K562 (cell line): ENCODE data around the gene PLTP. TPM values are rescaled to one million over a fixed set of nuclear protein-coding genes. Genes with fewer than 3 reads are reported as not detected.

Source experiments
- ATAC-seq: fragments of 200-7000 bp; cut with Tn5 transposase; 3 replicates; pipeline ENCODE4 v1.9.1; 2020; ENCODE audit warnings: moderate library complexity
- BruUV-seq: library from RNA; stranded (reverse); fragments of 400-500 nt; replicated peaks from 2 replicates; lab custom pipeline; 2021; lab: Mats Ljungman, UMichigan
- CTCF ChIA-PET: fragments of 300-600 bp; formaldehyde crosslinking; extraction: SDS; loops from one replicate; lab custom pipeline; 2021; ENCODE audit warnings: low intra/inter-chr PET ratio; lab: Yijun Ruan, JAX
- POLR2A ChIA-PET: fragments of 300-600, 350-650 bp; sonication (Branson Sonifier 250); formaldehyde crosslinking; extraction: SDS; loops from one replicate; lab custom pipeline; 2021; ENCODE audit warnings: antibody characterized with exemption, inconsistent platforms; lab: Yijun Ruan, JAX
- DNase-seq, 4 experiments: peaks; one replicate each; pipeline versions ENCODE4 v3.0.0 to v3.0.0-alpha.2; 2011 to 2018; ENCODE audit warnings: low spot score in 3 of 4, mixed read lengths in 3 of 4; ENCODE audit errors: extremely low read depth in 1 of 4
- FAIRE-seq: peaks from 2 replicates; lab custom pipeline; 2011; peaks lifted over from hg19 to GRCh38; lab: Jason Lieb, UNC
- H2AFZ ChIP-seq: 2 replicates; pipeline ENCODE4 v1.6.0; 2011; ENCODE audit warnings: low read depth, low read length, control low read depth, inconsistent platforms
- H3K27ac ChIP-seq: fragments of 200-600 bp; 3 replicates; pipeline ENCODE4 v1.8.0; 2011; ENCODE audit warnings: low read depth, mild to moderate bottlenecking, control low read depth, inconsistent platforms, low read length, moderate library complexity, mixed read lengths; ENCODE audit errors: extremely low read depth
- H3K27me3 ChIP-seq, 2 experiments: fragments of 300-600 bp in 1 of 2; 2 replicates in 1 of 2; 3 replicates in 1 of 2; pipeline versions ENCODE4 v1.6.0 to v1.8.0; 2011; ENCODE audit warnings: inconsistent platforms in 2 of 2, low read length in 2 of 2, mild to moderate bottlenecking in 1 of 2, mixed read lengths in 1 of 2, moderate library complexity in 1 of 2; ENCODE audit not compliant: control insufficient read depth in 2 of 2, insufficient read depth in 2 of 2
- H3K36me3 ChIP-seq: fragments of 300-600 bp; 3 replicates; pipeline ENCODE4 v1.8.0; 2011; ENCODE audit warnings: mild to moderate bottlenecking, low read length, inconsistent platforms; ENCODE audit not compliant: control insufficient read depth, insufficient read depth
- H3K4me1 ChIP-seq, 2 experiments: fragments of 200-600 bp in 1 of 2; replicated peaks in 1 of 2; 2 replicates in 1 of 2; 3 replicates in 1 of 2; pipeline versions ENCODE4 v1.5.1 to v1.8.0; 2011; ENCODE audit warnings: inconsistent platforms in 2 of 2, low read length in 2 of 2, mild to moderate bottlenecking in 1 of 2, mixed read lengths in 1 of 2, moderate library complexity in 1 of 2; ENCODE audit not compliant: control insufficient read depth in 2 of 2, insufficient read depth in 2 of 2
- H3K4me2 ChIP-seq: 2 replicates; pipeline ENCODE4 v1.6.1; 2011; ENCODE audit warnings: low read length, control low read depth, inconsistent platforms, mixed read lengths; ENCODE audit not compliant: insufficient read depth
- H3K4me3 ChIP-seq: fragments of 200-600 bp; sonication (generic), shearing (Covaris generic); 2 replicates; pipeline ENCODE4 v1.5.1; 2016; ENCODE audit warnings: control low read depth, inconsistent platforms
- H3K79me2 ChIP-seq: fragments of 200-600 bp; 3 replicates; pipeline ENCODE4 v1.8.0; 2011; ENCODE audit warnings: low read length, inconsistent platforms; ENCODE audit not compliant: control insufficient read depth, insufficient read depth
- H3K9ac ChIP-seq, 2 experiments: 2 replicates each; pipeline versions ENCODE4 v1.6.0 to v1.6.1; 2011; ENCODE audit warnings: low read depth in 2 of 2, low read length in 2 of 2, control low read depth in 1 of 2, inconsistent platforms in 1 of 2, mild to moderate bottlenecking in 1 of 2, mixed read lengths in 1 of 2; ENCODE audit not compliant: insufficient read depth in 1 of 2
- H3K9me1 ChIP-seq: one replicate; pipeline ENCODE4 v1.6.0; 2011; ENCODE audit warnings: inconsistent platforms, mild to moderate bottlenecking, low read length, moderate library complexity; ENCODE audit not compliant: control insufficient read depth, insufficient read depth
- H3K9me3 ChIP-seq: replicated peaks from 2 replicates; pipeline ENCODE4 v1.5.1; 2011; ENCODE audit warnings: low read depth, low read length, inconsistent platforms; ENCODE audit not compliant: control insufficient read depth, insufficient read depth
- H4K20me1 ChIP-seq: replicated peaks from 2 replicates; pipeline ENCODE4 v1.6.1; 2011; ENCODE audit warnings: low read length, inconsistent platforms, mixed read lengths; ENCODE audit not compliant: control insufficient read depth, insufficient read depth
- BCL6 ChIP-seq: fragments of 250-450 bp; sonication (Bioruptor Pico); IDR thresholded peaks from 2 replicates; pipeline ENCODE4 v1.4.0; 2020
- C11orf30 ChIP-seq: fragments of 450-650 bp; IDR thresholded peaks from 2 replicates; pipeline ENCODE4 v1.6.1; 2016; ENCODE audit warnings: low read depth, mild to moderate bottlenecking
- CBX5 ChIP-seq: IDR thresholded peaks from 2 replicates; pipeline ENCODE4 v1.6.1; 2014; ENCODE audit warnings: low read depth, borderline replicate concordance
- CGGBP1 ChIP-seq: fragments of 250-450 bp; sonication (Bioruptor Pico); IDR thresholded peaks from 2 replicates; pipeline ENCODE4 v1.9.0; 2021; ENCODE audit warnings: mild to moderate bottlenecking
- ID3 ChIP-seq, 2 experiments: fragments of 250-450 bp in 1 of 2; fragments of 450-650 bp in 1 of 2; sonication (Bioruptor Pico) in 1 of 2; IDR thresholded peaks; 2 replicates each; pipeline versions ENCODE4 v1.6.1 to v1.8.0; 2016 to 2021; ENCODE audit warnings: mild to moderate bottlenecking in 2 of 2, moderate library complexity in 2 of 2, missing compliant biosample characterization in 1 of 2, missing genetic modification characterization in 1 of 2
- KAT2B ChIP-seq: IDR thresholded peaks from one replicate; pipeline ENCODE4 v1.6.1; 2012; ENCODE audit warnings: low read depth, mild to moderate bottlenecking, control low read depth, inconsistent platforms, low read length, moderate library complexity
- KDM2B ChIP-seq: fragments of 250-450 bp; sonication (Bioruptor Pico); IDR thresholded peaks from 2 replicates; pipeline ENCODE4 v1.8.0; 2021; ENCODE audit warnings: mild to moderate bottlenecking, moderate library complexity
- MAFF ChIP-seq: IDR thresholded peaks from 2 replicates; pipeline ENCODE4 v1.6.1; 2012; ENCODE audit warnings: low read length, improper control_type of control experiment
- MAFG ChIP-seq: fragments of 450-650 bp; conservative IDR thresholded peaks from 2 replicates; pipeline ENCODE4 v1.6.1; 2016; ENCODE audit warnings: missing genetic modification characterization, missing compliant biosample characterization
- MAFK ChIP-seq: IDR thresholded peaks from 2 replicates; pipeline ENCODE4 v1.6.1; 2011; ENCODE audit warnings: low read length, improper control_type of control experiment
- MEF2D ChIP-seq: conservative IDR thresholded peaks from 2 replicates; pipeline ENCODE4 v1.6.1; 2016; ENCODE audit warnings: low read depth, missing genetic modification characterization, missing compliant biosample characterization
- RFX5 ChIP-seq: IDR thresholded peaks from 2 replicates; pipeline ENCODE4 v1.6.1; 2011; ENCODE audit warnings: low read depth, mild to moderate bottlenecking, improper control_type of control experiment, low read length
- SETDB1 ChIP-seq: IDR thresholded peaks from one replicate; pipeline ENCODE4 v1.6.1; 2012; ENCODE audit warnings: low read length, control low read depth, inconsistent platforms
- SMARCA4 ChIP-seq: fragments of 450-650 bp; IDR thresholded peaks from 2 replicates; pipeline ENCODE4 v1.6.1; 2016
- SP1 ChIP-seq: sonication (generic); formaldehyde crosslinking; IDR thresholded peaks from 2 replicates; pipeline ENCODE4 v1.8.1; 2022; ENCODE audit warnings: mild to moderate bottlenecking, missing genetic modification reagents
- SP2 ChIP-seq: IDR thresholded peaks from 2 replicates; pipeline ENCODE4 v1.6.1; 2011; ENCODE audit warnings: mild to moderate bottlenecking, low read depth, low read length, moderate library complexity; ENCODE audit not compliant: poor library complexity, severe bottlenecking; ENCODE audit errors: extremely low read depth
- TAF7 ChIP-seq: fragments of 450-650 bp; IDR thresholded peaks from 2 replicates; pipeline ENCODE4 v1.6.1; 2016; ENCODE audit warnings: missing genetic modification characterization, missing compliant biosample characterization
- THAP7 ChIP-seq: fragments of 250-450 bp; sonication (Bioruptor Pico); IDR thresholded peaks from 2 replicates; pipeline ENCODE4 v1.5.0; 2021
- ZBED1 ChIP-seq: IDR thresholded peaks from 2 replicates; pipeline ENCODE4 v1.6.1; 2014
- ZNF316 ChIP-seq: fragments of 450-650 bp; IDR thresholded peaks from 2 replicates; pipeline ENCODE4 v1.6.1; 2016
- ZNF655 ChIP-seq: fragments of 250-450 bp; sonication (Bioruptor Pico); IDR thresholded peaks from 2 replicates; pipeline ENCODE4 v1.5.0; 2021
- ZNF778 ChIP-seq: fragments of 450-650 bp; formaldehyde crosslinking; IDR thresholded peaks from 2 replicates; pipeline ENCODE4 v1.4.0; 2020; ENCODE audit warnings: mild to moderate bottlenecking, moderate library complexity
- WGBS: fragments of 100-300 bp; shearing (Covaris generic); methylation state at CpG from one replicate; pipeline ENCODE4 v1.1.6; 2016; ENCODE audit warnings: low coverage, mixed read lengths; ENCODE audit not compliant: insufficient coverage; ENCODE audit errors: missing lambda C conversion rate; 5-methylcytosine and 5-hydroxymethylcytosine counted together
- in situ Hi-C: fragments of 300-500 bp; cut with MboI; formaldehyde crosslinking; loops from 4 replicates; pipeline ENCODE4 v1.15.0; 2018; ENCODE audit warnings: inconsistent platforms, mixed read lengths
- intact Hi-C: fragments of 100-400 bp; cut with micrococcal nuclease; formaldehyde crosslinking; loops from 2 replicates; pipeline ENCODE4 v1.14.2; 2022
- polyA plus RNA-seq, 8 experiments: library from polyadenylated mRNA; depleted of rRNA in 4 of 8; stranded (reverse) in 5 of 8; unstranded in 3 of 8; fragments of >200 nt; fragmentation: Nextera tagmentation in 2 of 8; fragmentation: Illumina TruSeq in 1 of 8; extraction: Ambion mirVana in 2 of 8; extraction: Trizol in 1 of 8; gene quantifications; 2 replicates each; pipeline versions ENCODE4 v1.2.1 to v1.2.3, GENCODE V29; 2011 to 2014; ENCODE audit warnings: inconsistent platforms in 1 of 8, missing spikeins in 1 of 8
- total RNA-seq, 7 experiments: library from RNA; depleted of rRNA in 6 of 7; stranded (reverse); fragments of >200 nt in 6 of 7; fragmentation: Illumina TruSeq in 2 of 7; extraction: Trizol in 2 of 7; gene quantifications; 2 replicates each; pipeline versions ENCODE4 v1.2.1 to v1.2.3, GENCODE V29; 2011 to 2021; ENCODE audit warnings: low replicate concordance in 1 of 7

PLTP gene
- total and polyA plus RNA-seq, 9 of the 15 experiments (the other 6 are each of a cell fraction or from before 2014, with no cell fraction given) = 2.8 to 29.3 (median 17.6) TPM

GRCh38 chr20:45924391-45925261, 12.7 kb upstream of the PLTP start:
- in situ Hi-C loops (no loop called here), intact Hi-C loops (no loop called here)
- Histone ChIP-seq H4K20me1 (peaks cover 3% of the 10 kb centered on the region; the same call in 1 of the 2 replicates), H3K79me2 (no peaks in the 10 kb centered on the region), H3K27me3 (no peaks in the 10 kb centered on the region; a peak in 1 of 5 replicates), H3K9ac (peak overlapping the region in 1 of 2 experiments; percentile 56; a peak in 2 of 4 replicates), H2AFZ (no peak overlapping the region), H3K4me1 (peaks cover 6 to 10% of the 10 kb centered on the region in 2 experiments; a peak in 4 of 5 replicates), H3K27ac (no peak overlapping the region), H3K4me2 (no peak overlapping the region), H3K9me1 (no peaks in the 10 kb centered on the region), H3K36me3 (no peaks in the 10 kb centered on the region), H3K4me3 (no peak overlapping the region), H3K9me3 (no peaks in the 10 kb centered on the region)
- WGBS = 47% methylated on average over 21 of the region's 21 CpGs
- FAIRE-seq (no peak), ATAC-seq (no peak), DNase-seq (no peak)
- ChIA-PET CTCF (no interaction called here), POLR2A (interaction anchor here (0.6 to 8.0 kb wide), 4 partner anchors 8 to 24 kb away, joined by 3 to 91 read pairs (median 4); partner anchors contain the start of gene PCIF1)
- no TSS peak for BruUV-seq
- TF ChIP-seq ZNF655 (CRISPR knock-in tag) (no peak), MAFF (peak; percentile 43; the same call in 1 of the 2 replicates), RFX5 (no peak), SP2 (no peak), TAF7 (tag) (no peak), C11orf30 (peak; percentile 87), ZNF316 (peak; percentile 81), SMARCA4 (no peak), KDM2B (CRISPR knock-in tag) (no peak), MEF2D (tag) (no peak), KAT2B (no peak), ID3 (CRISPR knock-in tag; IDR thresholded peaks at IDR 0.05) (no peak), ID3 (tag; IDR thresholded peaks at IDR 0.05) (no peak), CBX5 (no peak), ZBED1 (no peak), MAFG (tag) (peak; percentile 87), SP1 (CRISPR knock-in tag) (no peak), MAFK (peak; percentile 56; the same call in 1 of the 2 replicates), CGGBP1 (CRISPR knock-in tag) (no peak), THAP7 (CRISPR knock-in tag) (no peak), BCL6 (CRISPR knock-in tag) (no peak), ZNF778 (CRISPR knock-in tag) (no peak), SETDB1 (no peak)
